Ramos (cell line): ENCODE results near the gene STAMBP.
"Not testable (repeated sequence)": the region's sequence is repeated elsewhere in the genome, so short reads cannot be mapped to it uniquely, and the experiment has no call there.

ENCODE experiments used
- in situ Hi-C: fragments of 300-500 bp; cut with MboI; formaldehyde crosslinking; loops from one replicate; pipeline ENCODE4 v1.14.3; 2022; ENCODE audit warnings: low sequenced_read_pairs; ENCODE audit not compliant: unreplicated experiment

STAMBP gene

DNA sequence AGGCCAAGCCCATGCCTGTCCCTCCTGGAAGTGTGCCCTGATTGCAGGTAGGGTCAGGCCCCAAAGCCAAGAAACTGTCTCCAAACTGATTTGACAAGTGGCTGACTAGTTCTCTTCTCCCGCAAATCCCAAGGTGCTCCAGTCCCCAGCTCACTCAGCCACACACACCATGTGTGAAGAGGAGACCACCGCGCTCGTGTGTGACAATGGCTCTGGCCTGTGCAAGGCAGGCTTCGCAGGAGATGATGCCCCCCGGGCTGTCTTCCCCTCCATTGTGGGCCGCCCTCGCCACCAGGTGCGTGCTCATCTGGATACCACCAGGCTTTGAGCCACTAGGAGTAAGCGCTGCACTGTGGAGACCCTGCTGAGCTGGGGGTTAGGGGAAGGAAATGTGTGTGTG is 72.4 kb downstream of the STAMBP start:
- in situ Hi-C loops, result no loop called here

DNA sequence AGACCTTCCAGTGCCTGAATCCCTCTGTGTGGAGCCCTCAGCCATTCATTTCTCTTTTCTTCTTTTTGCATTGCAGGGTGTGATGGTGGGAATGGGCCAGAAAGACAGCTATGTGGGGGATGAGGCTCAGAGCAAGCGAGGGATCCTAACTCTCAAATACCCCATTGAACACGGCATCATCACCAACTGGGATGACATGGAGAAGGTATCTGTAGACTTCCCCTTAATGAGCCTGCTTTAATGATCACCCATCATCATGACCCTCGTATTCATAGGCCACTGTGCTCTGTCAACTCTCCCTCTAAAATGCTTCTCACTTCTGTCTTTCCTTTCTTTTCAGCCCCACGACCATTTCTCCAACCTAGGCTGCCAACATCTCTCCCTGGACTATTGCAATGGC is 73.5 kb downstream of the STAMBP start:
- in situ Hi-C loops, result no loop called here

DNA sequence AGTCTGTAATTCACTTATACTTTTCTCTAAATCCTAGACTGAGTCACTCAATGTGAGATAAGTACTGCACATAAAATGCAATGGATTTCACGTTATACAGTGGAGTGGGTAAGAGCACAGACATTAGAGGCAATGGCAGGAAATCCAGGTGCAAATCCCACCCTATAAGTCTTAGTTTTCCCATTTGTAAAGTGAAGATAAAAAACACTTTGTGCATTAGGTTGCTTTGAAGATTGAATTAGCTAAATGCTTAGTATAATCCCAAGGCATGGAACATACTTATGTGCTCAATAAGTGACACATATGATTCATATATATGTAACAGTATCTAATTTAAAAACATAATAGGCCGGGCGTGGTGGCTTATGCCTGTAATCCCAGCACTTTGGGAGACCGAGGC is 74.6 kb downstream of the STAMBP start:
- in situ Hi-C loops, result no loop called here

DNA sequence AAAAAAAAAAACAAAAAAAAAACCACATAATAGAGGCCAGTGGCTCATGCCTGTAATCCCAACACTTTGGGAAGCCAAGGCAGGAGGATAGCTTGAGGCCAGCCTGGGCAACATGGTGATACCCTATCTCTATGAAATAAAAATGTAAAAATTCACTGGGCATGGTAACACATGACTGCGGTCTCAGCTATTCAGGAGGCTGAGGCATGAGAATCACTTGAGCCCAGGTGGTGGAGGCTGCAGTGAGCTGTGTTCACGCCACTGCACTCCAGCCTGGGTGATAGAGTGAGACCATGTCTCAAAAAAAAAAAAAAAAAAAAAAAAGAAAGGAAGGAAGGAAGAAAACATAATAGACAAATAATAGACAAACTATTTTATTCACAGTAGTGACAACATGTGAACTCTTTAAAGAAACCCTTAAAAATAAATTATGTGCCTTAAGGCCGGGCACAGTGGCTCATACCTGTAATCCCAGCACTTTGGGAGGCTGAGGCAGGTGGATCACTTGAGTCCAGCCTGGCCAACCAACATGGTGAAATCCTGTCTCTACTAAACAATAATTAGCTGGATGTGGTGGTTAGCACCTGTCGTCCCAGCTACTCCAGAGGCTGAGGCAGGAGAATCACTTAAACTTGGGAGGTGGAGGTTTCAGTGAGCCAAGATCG is 75.3 kb downstream of the STAMBP start:
- in situ Hi-C loops, result not testable (repeated sequence)

DNA sequence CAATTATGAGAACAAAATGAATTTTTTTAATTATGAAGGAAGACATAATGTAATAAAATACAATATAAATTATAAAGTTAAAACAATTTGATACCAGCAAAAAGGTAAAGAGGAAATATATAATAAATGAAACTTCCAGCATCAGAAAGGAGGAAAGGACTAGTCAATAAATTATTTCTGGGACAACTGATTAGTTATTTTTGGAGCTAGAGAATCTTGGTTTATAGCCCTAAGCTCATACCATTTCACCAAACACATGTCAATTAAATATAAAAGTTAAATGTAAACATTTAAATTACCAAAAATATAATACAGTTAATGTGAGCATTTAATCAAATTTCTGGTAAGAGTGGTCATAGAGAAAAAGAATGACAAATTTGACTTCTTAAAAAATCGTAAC is 76.2 kb downstream of the STAMBP start:
- in situ Hi-C loops, result no loop called here

DNA sequence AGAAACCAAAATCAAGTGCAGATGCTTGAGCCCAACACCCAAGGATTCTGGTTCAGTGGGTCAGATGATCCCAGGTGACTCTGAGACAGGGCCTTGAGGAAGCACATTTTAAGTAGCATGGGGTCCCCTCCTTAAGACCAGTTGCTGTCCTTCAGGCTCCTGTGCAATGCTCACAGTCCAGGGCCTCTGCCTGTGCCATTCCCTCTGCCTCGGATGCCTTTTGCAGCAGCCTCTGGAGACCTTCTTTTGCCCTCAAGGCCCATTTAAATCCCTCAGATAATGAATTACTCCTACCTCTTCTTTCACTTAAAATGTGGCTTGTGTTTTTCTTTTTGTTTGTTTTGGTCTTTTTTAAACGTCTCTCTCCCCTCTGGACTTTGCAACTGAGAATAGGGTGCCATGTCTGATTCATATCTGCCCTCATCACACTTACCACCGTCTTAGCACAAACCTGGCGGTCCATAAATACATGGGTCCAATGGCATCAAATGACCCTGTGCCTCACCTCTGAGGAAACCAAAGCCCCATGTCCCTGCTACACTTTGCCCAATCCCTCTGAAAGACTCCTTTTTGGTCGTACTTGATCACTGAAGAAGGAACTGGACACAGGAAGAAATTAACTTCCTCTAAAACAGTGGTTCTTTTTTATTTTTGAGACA is 78.2 kb downstream of the STAMBP start:
- in situ Hi-C loops, result no loop called here

DNA sequence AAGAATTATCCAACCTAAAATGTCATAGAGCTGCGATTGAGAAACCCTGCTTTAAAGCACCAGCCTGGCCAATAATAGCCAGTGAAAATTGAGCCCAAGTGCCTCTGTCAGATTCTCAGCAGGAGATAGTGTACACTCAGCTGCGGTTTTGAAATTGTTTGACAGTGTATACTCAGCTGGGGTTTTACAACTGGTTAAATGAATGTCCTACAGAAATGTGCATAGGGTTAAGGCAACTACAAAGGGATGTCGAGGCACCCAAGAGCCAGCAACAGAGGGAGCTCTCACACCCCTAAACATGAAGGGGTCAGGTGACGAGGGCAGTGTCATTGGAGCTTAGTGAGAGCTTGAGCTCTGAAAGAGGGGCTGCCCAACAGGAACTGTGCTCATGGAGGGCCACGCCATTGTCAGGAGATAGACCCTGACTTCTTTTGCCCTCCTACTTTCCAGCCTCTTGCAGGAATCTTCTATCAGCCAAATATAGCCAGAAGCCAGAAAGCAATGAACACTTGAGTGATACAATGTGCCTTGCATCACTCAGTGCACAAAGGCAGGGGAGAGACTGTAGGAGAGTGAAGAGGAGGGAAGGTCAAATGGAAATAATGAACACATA is 79.2 kb downstream of the STAMBP start:
- in situ Hi-C loops, result no loop called here

DNA sequence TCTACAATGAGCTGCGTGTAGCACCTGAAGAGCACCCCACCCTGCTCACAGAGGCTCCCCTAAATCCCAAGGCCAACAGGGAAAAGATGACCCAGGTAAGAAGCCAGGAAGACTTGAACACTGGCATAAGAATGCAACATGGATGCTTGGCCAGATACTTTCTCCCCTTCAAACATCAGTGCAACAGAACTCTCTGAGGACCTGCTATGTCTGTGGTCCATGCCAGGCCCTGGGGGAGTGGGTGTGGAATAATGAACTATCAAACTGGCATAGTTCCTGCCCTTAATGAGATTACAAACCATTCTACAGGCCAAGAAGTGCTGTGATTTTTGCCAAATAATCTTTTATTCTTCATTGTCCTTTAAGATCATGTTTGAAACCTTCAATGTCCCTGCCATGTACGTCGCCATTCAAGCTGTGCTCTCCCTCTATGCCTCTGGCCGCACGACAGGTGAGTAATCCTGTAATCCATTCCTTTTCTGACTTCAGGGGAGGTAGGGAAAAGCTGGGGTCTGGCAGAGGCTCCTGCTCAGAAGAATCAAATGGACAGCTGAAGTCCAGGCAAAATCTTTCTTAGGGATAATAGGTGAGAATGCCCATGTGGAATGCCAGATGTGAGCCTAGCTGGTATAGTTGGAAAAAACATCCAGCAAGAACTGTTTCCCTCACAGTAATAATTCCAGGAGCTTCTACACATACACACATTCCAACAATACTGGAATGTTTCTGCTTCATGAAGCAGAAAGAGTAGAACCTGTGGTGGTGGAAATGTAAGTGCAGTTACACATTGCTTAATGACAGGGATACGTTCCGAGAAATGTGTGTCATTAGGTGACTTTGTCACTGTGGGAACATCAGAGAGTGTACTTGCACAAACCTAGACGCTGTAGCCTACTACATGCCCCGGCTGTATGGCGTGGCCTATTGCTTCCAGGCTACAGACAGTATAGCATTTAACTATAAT is 80.2 kb downstream of the STAMBP start:
- in situ Hi-C loops, result no loop called here

DNA sequence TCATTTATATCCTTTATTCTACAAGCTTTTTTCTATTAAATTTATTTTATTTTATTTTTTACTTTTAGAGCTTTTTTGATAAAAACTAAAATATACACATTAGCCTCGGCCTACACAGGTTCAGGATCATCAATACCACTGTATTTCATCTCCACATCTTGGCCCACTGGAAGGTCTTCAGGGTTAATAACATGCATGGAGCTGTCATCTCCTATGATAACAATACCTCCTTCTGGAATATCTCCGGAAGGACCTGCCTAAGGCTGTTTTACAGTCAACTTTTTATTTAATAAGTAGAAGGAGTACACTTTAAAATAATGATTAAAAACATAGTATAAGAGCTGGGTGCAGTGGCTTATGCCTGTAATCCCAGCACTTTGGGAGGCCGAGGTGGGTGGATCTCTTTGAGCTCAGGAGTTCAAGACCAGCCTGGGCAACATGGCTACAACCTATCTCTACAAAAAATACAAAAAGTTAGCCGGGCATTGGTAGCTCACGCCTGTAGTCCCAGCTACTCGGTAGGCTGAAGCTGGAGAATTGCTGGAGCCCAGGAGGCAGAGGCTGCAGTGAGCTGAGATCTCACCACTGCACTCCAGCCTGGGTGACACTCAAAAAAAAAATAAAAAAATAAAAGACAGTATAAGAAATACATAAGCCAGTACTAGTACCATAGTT is 82.2 kb downstream of the STAMBP start:
- in situ Hi-C loops, result no loop called here

DNA sequence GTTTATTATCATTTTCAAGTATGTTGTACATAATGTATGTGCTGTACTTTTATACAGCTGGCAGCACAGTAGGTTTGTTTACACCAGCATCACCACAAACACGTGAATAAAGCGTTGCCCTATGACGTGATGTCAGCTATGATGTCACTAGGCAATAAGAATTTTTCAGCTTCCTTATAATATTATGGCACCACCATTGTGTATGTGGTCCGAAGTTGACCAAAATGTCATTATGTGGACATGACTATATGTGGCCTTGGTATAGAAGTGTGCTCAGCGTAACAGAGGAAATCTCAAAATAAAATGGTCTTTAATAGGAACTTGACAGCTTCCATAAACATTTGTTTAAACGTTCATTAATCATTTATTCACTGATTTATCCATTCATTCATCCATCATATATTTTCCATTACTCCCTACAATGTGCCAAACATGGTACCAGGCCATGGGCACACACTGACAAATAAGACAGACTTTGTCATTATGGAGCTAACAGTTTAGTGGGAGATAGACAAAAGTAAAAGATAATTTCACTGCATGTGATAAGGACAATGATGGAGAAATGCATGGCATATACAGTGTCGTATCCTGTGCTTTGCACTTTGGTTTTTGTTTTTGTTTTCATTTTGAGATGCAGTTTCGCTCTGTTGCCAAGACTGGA is 82.9 kb downstream of the STAMBP start:
- in situ Hi-C loops, result no loop called here

DNA sequence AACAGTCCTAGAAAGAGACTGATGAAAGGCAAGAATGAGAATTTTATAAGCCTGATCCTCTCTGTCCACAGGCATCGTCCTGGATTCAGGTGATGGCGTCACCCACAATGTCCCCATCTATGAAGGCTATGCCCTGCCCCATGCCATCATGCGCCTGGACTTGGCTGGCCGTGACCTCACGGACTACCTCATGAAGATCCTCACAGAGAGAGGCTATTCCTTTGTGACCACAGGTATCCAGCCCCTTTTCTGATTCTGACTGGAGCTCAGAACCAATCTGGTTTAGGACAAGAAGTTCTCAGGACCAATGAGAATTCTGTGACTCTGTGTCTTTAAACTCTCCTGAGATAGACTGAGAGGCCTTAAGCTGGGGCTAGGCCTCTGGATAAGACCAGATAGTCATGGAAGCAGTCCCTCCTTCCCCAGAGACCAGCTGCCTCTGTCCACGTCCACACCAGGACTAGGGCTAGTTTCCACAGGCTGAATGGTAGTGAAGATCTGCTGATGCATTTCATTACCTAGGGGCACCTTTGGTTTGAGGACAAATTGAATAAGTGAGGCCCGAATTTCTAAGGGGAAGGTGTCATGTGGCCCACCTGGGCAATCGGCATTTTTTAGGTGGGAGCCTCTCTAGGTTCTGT is 84.8 kb downstream of the STAMBP start:
- in situ Hi-C loops, result no loop called here

DNA sequence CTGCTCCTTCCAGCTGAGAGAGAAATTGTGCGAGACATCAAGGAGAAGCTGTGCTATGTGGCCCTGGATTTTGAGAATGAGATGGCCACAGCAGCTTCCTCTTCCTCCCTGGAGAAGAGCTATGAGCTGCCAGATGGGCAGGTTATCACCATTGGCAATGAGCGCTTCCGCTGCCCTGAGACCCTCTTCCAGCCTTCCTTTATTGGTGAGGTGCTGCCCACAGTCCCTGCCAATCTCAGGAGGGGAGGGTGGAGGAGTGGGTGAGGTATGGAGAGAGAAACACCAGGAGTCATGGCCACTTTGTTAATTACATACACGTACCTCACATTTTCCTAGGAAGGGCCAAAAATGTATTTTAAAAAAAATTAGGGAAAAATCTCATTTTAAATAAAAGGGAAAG is 85.9 kb downstream of the STAMBP start:
- in situ Hi-C loops, result no loop called here

DNA sequence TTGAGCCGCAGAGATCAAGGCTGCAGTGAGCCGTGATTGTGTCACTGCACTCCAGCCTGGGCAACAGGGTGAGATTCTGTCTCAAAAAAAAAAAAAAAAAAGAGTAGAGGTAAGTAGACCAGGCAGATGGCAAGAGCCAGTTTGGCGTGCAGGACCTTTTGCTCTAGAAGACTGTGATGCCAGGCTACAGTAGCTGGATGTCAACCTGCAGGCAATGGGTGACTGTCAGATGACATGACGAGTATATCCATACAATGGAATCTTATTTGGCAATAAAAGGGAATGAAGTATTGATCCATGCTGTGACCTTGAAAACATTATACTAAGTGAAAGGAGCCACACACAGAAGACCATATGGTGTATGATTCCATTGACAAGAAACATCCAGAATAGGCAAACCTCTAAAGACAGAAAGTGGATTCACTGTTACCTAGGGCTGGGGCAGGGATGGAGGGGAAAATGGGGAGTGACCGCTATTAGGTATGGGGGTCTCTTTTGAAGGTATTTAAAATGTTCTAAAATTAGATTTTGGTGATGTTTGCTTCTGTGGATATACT is 86.8 kb downstream of the STAMBP start:
- in situ Hi-C loops, result no loop called here

DNA sequence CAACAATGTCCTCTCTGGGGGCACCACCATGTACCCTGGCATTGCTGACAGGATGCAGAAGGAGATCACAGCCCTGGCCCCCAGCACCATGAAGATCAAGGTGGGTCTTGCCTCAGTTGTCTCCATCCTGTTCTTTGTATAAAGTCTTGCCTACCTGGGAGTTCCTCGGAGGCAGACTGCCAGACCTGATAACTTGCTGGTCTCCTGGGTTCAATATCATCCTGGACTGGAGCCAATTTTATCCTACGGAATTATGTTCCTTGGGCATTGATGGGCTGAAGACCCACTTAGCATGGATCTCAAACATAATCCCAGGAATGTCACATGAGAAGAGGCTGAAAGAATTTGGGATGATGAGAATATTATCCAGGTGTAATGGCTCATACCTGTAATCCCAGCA is 87.9 kb downstream of the STAMBP start:
- in situ Hi-C loops, result no loop called here

DNA sequence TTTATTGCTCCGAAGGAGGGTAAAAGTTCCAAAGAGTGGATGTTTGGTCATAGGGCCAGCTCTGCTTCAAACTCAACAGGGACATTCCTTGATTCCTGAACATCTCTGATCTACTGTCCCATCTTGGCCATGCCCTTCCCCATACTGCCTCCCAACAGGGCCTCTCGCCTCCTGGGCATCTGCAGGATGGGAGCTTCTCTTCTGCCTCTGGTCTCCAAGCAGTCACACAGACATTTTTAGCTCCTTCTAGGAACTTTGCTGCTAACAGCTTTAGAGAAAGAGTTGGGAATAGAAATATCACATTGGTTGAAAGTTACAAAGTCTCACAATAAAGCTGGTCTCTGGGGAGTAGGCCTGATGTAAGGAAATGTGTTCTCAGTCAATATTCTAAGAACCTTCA is 88.5 kb downstream of the STAMBP start:
- in situ Hi-C loops, result no loop called here

DNA sequence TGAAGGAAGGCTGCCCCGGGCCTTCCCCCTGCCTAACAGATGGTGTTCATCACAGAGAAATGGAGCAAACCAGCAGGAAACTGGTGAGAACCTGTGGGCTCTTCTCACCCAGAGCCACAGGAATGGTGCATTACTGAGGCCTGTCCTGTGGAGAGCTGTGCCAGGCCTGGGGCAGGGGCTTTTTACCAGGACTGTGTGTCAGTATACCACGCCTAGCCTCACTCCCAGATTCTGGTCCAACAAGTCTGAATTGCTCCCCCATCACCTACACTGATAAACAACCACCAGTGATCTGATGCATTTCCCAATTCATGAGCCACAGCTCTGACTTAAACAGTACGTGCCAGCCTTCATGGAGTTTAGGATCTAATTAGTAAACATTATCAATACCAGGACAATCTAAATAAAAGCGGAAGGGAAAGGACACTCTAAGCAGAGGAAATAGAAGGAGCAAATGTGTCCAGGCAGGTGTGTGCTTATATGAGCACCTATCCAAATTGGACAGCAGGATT is 89.0 kb downstream of the STAMBP start:
- in situ Hi-C loops, result no loop called here

DNA sequence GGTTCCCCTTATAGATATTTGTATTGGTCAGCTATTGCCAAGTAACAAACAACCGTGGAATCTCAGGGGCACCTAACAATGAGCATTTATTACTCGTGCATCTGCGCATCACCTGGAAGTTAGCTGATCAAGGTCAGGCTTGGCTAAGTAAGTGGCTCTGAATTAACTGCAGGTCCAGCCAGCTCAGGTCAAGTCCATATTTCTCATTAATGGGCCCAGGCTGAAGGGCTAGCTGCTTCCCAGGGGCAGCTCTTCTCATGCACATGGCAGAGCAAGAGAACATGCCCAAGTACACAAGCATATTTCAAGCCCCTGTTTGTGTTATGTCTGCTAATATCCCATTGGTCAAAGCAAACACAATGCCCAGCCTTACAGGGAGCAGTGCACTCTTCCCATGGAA is 90.1 kb downstream of the STAMBP start:
- in situ Hi-C loops, result no loop called here

DNA sequence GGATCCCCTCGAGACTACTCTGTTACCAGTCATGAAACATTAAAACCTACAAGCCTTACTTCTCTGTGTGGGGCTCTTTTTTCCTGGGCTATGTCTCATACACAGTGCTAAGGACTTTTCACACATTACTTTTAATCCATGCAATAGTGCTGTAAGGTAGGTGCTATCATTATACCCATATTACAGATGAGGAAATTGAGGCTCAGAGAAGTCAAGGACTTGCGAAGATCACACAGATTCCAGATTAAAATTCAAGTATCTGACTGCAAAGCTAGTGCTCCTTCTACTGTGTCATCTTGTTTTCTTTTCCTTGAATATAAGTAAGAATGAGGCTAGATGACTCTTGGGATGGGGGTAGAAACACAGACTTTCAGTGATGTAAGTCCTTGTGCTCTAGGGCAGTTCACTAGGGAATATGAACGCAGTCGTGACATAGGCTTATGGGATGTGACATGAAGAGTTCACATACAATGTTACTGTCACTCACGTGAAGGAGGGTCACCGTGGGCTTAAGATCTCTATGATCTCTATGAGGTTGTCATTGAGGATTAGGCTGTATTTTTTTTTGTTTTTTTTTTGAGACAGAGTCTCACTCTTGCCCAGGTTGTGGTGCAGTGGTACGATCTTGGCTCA is 91.0 kb downstream of the STAMBP start:
- in situ Hi-C loops, result no loop called here
